CD4-positive, alpha-beta T cell treated with Interferon gamma for 1 hour (primary cell): Measurements from ENCODE around the gene GADD45GIP1.
"Not testable (repeated sequence)": the region's sequence is repeated elsewhere in the genome, so short reads cannot be mapped to it uniquely, and the experiment has no call there.

ENCODE experiments used
- DNase-seq: peaks from one replicate; pipeline ENCODE4 v3.0.0-alpha.2; 2020

GADD45GIP1 gene

GRCh38 chr19:12955575-12955974 is 1.4 kb downstream of the GADD45GIP1 start:
- not testable (repeated sequence) for DNase-seq

GRCh38 chr19:12954612-12954962 is 2.4 kb downstream of the GADD45GIP1 start:
- no peak for DNase-seq

GRCh38 chr19:12953799-12954611 is 3.0 kb downstream of the GADD45GIP1 start:
- DNase-seq, result no peak

- no peak for DNase-seq
Measured at GRCh38 chr19:12953138-12953798, 3.8 kb downstream of the GADD45GIP1 start.

DNA sequence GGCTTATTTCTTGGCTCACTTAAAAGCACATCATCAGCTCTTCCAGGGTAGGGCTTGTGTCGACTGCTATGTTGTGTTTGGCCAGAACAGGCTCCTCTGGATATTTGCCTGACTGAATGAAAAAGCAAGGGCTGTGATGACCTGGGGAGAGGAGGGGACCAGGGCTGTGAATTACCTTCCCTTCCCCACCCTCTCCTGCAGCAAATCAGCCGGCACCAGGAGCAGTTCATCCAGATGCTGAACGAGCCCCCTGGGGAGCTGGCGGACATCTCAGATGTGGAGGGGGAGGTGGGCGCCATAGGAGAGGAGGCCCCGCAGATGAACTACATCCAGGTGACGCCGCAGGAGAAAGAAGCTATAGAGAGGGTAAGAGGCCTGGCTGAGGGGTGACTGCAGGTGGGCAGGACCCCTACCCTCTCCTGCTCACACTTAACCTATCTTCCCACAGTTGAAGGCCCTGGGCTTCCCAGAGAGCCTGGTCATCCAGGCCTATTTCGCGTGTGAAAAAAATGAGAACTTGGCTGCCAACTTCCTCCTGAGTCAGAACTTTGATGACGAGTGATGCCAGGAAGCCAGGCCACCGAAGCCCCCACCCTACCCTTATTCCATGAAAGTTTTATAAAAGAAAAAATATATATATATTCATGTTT is 4.4 kb downstream of the GADD45GIP1 start:
- peak; percentile 46 for DNase-seq

DNA sequence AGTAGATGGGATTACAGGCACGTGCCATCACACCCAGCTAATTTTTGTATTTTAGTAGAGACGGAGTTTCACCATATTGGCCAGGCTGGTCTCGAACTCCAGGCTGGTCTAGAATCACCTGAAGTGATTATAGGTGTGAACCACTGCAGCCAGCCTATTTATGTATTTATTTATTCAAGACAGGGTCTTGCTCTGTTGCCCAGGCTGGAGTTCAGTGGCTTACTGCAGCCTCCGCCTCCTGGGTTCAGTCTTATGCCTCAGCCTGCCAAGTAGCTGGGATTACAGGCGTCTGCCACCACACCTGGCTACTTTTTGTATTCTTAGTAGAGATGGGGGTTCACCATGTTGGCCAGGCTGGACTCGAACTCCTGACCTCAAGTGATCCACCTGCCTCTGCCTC is 5.0 kb downstream of the GADD45GIP1 start:
- not testable (repeated sequence) for DNase-seq

- no peak for DNase-seq
Measured at GRCh38 chr19:12949363-12950283, 7.4 kb downstream of the GADD45GIP1 start.

GRCh38 chr19:12948612-12949362 is 8.2 kb downstream of the GADD45GIP1 start:
- DNase-seq, result no peak

DNA sequence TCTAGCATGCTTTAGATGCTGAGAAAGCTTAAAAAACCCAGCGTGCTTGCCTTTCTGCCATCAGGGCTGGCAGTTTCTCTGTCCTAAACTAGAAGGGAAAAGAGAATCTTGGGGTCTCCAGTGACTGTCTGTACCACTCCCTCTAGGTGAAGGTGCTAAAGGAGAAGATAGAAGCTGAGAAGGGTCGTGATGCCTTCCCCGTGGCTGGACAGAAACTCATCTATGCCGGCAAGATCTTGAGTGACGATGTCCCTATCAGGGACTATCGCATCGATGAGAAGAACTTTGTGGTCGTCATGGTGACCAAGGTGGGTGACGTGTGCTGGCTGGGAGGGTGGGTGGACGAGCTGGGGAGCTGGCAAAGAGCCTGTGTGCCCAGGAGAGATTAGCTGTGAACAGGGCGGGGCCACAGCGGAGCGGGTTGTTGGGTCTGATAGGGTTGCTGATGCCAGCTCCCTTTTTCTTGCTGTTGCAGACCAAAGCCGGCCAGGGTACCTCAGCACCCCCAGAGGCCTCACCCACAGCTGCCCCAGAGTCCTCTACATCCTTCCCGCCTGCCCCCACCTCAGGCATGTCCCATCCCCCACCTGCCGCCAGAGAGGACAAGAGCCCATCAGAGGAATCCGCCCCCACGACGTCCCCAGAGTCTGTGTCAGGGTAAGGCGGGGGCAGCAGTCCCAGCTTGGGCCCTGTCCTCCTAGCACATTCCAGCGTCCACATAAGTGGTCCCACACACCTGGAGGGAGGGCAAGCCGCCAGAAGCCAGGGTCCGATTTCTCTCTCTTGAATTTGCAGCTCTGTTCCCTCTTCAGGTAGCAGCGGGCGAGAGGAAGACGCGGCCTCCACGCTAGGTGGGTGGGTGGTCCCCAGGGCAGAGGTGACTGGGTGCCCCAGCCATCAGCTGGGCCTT is 9.1 kb downstream of the GADD45GIP1 start:
- DNase-seq, result no peak

DNA sequence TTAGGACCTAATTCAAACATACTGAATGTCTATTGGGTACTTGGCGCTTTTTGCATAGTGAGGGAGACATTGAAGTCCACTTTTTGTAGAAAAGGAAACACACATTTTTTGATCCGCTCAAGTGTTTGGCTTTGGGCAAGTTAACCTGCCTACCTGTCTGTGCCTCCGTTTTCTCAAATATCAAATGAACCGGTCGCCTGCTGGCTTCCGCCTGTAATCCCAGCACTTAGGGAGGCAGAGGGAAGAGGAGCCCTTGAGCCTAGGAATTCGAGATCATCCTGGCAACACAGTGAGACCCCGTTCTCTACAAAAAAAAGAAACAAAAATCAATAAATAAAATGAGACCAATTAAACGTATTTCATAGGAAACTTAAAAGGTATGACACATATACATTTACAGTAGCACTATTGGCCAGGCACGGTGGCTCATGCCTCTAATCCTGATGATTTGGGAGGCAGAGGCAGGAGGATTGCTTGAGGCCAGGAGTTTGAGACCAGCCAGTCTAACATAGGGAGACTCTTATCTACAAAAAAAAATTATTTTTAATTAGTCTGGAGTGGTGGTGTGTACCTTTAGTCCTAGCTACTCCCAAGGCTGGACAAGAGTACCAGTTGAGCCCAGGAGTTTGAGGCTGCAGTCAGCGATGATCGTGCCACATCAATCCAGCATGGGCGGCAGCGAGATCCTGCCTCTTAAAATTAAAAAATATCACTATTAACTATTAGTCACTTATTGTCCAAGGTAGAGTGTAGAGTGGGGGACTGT is 10.1 kb downstream of the GADD45GIP1 start:
- DNase-seq, result no peak

- peak; percentile 33 for DNase-seq
Measured at GRCh38 chr19:12946092-12946721, 10.8 kb downstream of the GADD45GIP1 start.

- DNase-seq, result peak; percentile 98
Measured at GRCh38 chr19:12945479-12946091, 11.4 kb downstream of the GADD45GIP1 start, which contains the start of gene RAD23A. RAD23A (plus strand) TSS chr19:12945862; CDS start chr19:12945949, 87 bp downstream.

DNA sequence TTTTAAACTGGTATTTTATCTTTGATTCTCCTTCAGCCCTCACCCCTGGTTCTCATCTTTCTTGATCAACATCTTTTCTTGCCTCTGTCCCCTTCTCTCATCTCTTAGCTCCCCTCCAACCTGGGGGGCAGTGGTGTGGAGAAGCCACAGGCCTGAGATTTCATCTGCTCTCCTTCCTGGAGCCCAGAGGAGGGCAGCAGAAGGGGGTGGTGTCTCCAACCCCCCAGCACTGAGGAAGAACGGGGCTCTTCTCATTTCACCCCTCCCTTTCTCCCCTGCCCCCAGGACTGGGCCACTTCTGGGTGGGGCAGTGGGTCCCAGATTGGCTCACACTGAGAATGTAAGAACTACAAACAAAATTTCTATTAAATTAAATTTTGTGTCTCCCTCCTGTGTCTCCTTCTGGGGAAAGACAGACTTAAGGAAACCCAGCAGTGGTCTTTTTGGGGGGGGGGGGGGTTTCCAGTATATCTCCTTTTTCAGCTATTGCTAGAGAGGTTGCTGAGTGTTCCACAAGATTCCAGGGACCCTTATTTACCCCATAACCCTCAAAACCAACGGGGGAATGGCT is 12.8 kb downstream of the GADD45GIP1 start:
- DNase-seq, result no peak

DNA sequence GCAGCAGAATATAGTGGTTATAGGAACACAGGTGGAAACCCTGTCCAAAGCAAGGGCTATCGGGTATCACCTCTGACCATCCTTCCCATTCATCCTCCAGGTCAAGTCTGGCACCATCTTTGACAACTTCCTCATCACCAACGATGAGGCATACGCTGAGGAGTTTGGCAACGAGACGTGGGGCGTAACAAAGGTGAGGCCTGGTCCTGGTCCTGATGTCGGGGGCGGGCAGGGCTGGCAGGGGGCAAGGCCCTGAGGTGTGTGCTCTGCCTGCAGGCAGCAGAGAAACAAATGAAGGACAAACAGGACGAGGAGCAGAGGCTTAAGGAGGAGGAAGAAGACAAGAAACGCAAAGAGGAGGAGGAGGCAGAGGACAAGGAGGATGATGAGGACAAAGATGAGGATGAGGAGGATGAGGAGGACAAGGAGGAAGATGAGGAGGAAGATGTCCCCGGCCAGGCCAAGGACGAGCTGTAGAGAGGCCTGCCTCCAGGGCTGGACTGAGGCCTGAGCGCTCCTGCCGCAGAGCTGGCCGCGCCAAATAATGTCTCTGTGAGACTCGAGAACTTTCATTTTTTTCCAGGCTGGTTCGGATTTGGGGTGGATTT is 13.5 kb downstream of the GADD45GIP1 start:
- DNase-seq, result no peak

DNA sequence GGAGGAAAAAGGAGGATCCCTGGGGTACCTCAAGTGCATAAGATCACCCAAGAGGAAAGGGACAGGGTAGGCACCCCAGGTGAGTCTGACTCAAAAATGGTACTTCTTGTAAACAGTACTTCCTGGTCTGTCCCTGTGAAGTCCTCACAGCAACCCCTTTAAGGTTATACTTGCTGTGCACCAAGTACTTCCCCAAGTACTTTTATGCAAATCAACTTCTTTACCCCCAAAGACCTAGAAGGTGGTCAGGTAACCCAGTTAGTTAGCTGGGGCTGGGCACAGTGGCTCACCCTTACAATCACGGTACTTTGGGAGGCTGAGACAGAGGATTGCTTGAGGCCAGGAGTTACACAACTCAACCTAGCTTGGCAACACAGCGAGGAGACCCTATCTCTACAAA is 16.1 kb downstream of the GADD45GIP1 start:
- DNase-seq, result no peak

DNA sequence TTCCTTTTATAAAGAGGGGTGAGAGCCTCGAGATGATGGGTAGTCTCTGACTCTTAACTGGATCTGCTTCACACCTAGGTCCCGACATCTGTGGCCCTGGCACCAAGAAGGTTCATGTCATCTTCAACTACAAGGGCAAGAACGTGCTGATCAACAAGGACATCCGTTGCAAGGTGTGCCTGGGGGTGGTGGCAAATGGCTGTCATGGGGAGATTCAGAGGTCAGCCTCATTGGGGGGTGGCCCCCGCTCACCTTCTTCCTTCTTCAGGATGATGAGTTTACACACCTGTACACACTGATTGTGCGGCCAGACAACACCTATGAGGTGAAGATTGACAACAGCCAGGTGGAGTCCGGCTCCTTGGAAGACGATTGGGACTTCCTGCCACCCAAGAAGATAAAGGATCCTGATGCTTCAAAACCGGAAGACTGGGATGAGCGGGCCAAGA is 17.0 kb downstream of the GADD45GIP1 start:
- no peak for DNase-seq

DNA sequence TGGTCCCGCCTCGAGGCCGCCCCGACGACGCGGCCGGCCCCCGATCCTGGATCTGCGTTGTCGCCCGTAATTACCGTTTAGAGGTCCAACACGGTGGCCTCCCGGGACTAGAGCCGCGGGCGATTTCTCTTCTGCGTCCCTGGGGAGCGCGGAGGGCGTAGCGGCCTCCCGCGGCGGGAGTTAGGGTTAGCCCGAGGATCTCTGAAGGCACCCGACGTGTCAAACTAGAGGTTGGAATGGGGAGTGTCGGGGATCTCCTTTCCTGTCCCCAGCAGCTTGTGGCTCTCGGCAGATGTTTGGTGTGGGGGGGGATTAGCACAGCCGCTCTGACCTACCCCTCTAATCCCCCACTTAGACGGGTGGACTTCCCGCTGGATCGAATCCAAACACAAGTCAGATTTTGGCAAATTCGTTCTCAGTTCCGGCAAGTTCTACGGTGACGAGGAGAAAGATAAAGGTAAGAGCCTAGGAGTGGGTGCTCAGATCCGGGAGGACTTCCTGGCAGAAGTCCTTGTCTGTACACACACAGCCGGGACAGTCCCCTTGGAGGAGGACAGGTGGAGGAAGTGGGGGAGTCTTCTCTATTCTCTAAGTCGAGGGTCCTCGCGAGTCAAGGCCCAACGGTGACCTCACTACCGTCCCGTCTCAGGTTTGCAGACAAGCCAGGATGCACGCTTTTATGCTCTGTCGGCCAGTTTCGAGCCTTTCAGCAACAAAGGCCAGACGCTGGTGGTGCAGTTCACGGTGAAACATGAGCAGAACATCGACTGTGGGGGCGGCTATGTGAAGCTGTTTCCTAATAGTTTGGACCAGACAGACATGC is 18.0 kb downstream of the GADD45GIP1 start:
- DNase-seq, result peak; percentile 42
